ENCODE measurements around the gene PDE6D. TPM values are rescaled to one million over a fixed set of nuclear protein-coding genes. Genes with fewer than 3 reads are reported as not detected.

The PDE6D gene
- total and polyA plus RNA-seq, 2 of the 13 experiments (the other 11 are each of a cell fraction or from before 2014, with no cell fraction given): 14.1 to 23.2 TPM

DNA sequence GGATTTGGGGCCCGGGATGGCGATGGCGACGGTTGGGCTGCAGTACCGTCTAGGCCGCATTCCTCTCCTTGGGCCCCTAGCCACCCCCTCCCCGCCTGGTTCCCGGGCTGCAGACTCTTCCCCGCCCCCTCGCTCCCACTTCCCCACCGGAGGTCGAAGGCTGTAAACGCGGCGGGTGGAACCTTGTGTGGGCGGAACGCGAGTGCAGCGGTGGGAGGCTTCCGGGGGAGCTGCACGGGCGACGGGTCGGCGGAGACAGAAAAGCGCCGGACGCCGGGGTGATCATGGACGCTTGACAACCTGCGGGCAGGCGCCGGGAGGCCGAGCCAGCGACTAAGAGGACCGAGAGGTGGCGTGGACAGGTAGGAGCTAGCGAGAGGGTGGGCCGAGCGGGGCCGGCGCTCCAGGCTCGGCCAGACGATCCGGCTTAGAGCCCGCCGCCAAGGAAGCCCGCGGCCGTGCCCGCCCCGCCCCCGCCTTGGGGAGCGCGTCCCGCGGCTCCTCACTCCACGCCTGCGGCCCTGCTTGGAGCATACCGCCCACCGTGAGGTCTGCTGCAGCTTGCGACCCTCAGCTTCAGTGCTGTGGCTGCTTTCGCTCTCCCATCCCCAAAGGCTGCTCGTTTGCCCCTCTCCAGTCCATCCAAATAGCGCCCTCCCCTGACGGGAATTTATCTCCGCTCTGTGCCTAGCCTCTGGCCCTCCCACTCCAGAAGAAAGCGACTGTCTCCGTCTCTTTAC is 5.3 kb upstream of the PDE6D start, which contains the start of gene COPS7B:
COPS7B (plus strand) TSS at position 269 of the 740 bp plus-strand sequence. CDS start 2,126 bp downstream, outside the sequence.
- under 1% methylated on average over 44 of the region's 69 CpGs for WGBS (ENCODE audit: low lambda C conversion rate)
- in situ Hi-C loops (cut with HindIII; ENCODE audit: extremely low pct_ligation_motif_present, low pct_unique_long_range_greater_than_20kb) (no loop called here), intact Hi-C loops (cut with micrococcal nuclease; ENCODE audit: unreplicated experiment) (loop anchor here (2.0 to 5.0 kb wide), 2 partner anchors 110 to 766 kb away; partner anchors contain the start of genes EIF4E2 and TIGD1)
- Histone ChIP-seq H2AFZ (ENCODE audit: low read length) (peak within 1 kb of the TSS; percentile 73), H3K27ac (ENCODE audit: extremely low read length, insufficient read depth, low read length) (peak within 1 kb of the TSS; percentile 76), H3K36me3 (replicated peaks in 1 of 2; ENCODE audit: control insufficient read depth in 1 of 2, insufficient read depth in 2 of 2, low read length in 2 of 2) (peaks cover 2 to 18% of the 10 kb centered on the region in 2 experiments; a peak in 4 of 5 replicates), H3K9me3 (ENCODE audit: low read length) (no peaks in the 10 kb centered on the region), H3K4me3 (replicated peaks in 1 of 3; ENCODE audit: insufficient read depth in 1 of 3, low read depth in 2 of 3, low read length in 3 of 3) (peak within 1 kb of the TSS; percentile 84 to 96 (median 94)), H3K27me3 (ENCODE audit: control insufficient read depth in 1 of 2, insufficient read depth in 2 of 2, low read length in 2 of 2) (no peaks in the 10 kb centered on the region; a peak in 1 of 5 replicates), H4K20me1 (ENCODE audit: insufficient read depth, low read length) (no peaks in the 10 kb centered on the region), H3K4me1 (ENCODE audit: insufficient read depth, low read length) (peaks cover 68% of the 10 kb centered on the region), H3K79me2 (ENCODE audit: insufficient read depth, low read length) (peaks cover 57% of the 10 kb centered on the region), H3K9ac (ENCODE audit: insufficient read depth, low read depth, low read length) (peak within 1 kb of the TSS; percentile 83), H3K4me2 (ENCODE audit: low read depth, low read length) (peak within 1 kb of the TSS; percentile 91)
- POLR2A ChIA-PET: interaction anchor here (1.0 to 1.7 kb wide), 4 partner anchors 10 to 113 kb away, joined by 3 to 15 read pairs (median 4); partner anchors contain the start of gene PTMA
- peak; percentile 84 for ATAC-seq
- DNase-seq (ENCODE audit: low spot score): peak; percentile 84
- CTCF ChIA-PET (ENCODE audit: low intra/inter-chr PET ratio, low total read pairs): no interaction called here
- no TSS peak for BruUV-seq (replicated peaks)
- FAIRE-seq: peak; percentile 4
- TF ChIP-seq, protein P1, sequence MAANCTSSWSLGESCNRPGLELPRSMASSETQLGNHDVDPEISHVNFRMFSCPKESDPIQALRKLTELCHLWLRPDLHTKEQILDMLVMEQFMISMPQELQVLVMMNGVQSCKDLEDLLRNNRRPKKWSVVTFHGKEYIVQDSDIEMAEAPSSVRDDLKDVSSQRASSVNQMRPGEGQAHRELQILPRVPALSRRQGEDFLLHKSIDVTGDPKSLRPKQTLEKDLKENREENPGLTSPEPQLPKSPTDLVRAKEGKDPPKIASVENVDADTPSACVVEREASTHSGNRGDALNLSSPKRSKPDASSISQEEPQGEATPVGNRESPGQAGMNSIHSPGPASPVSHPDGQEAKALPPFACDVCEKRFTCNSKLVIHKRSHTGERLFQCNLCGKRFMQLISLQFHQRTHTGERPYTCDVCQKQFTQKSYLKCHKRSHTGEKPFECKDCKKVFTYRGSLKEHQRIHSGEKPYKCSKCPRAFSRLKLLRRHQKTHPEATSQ (CRISPR knock-in tag; IDR thresholded peaks at IDR 0.05; ENCODE audit: borderline replicate concordance): peak; percentile 90; the same call in 1 of the 2 replicates
- TF ChIP-seq KLF9 (CRISPR knock-in tag; IDR thresholded peaks at IDR 0.05; ENCODE audit: low read depth): 0 out of 2 replicates have a peak, but pooled peaks have one; percentile 77
- peak; percentile 99 for TF ChIP-seq KDM4B (CRISPR knock-in tag; IDR thresholded peaks at IDR 0.05)
- TF ChIP-seq, protein P2, sequence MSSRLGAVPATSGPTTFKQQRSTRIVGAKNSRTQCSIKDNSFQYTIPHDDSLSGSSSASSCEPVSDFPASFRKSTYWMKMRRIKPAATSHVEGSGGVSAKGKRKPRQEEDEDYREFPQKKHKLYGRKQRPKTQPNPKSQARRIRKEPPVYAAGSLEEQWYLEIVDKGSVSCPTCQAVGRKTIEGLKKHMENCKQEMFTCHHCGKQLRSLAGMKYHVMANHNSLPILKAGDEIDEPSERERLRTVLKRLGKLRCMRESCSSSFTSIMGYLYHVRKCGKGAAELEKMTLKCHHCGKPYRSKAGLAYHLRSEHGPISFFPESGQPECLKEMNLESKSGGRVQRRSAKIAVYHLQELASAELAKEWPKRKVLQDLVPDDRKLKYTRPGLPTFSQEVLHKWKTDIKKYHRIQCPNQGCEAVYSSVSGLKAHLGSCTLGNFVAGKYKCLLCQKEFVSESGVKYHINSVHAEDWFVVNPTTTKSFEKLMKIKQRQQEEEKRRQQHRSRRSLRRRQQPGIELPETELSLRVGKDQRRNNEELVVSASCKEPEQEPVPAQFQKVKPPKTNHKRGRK (CRISPR knock-in tag; IDR thresholded peaks at IDR 0.05): 0 out of 2 replicates have a peak, but pooled peaks have one; percentile 75
- TF ChIP-seq GZF1 (CRISPR knock-in tag; IDR thresholded peaks at IDR 0.05): peak; percentile 82; the same call in 1 of the 2 replicates
- peak; percentile 97 for TF ChIP-seq EED (CRISPR knock-in tag; IDR thresholded peaks at IDR 0.05)
- peak; percentile 100 for TF ChIP-seq ZNF747 (CRISPR knock-in tag; IDR thresholded peaks at IDR 0.05; ENCODE audit: borderline replicate concordance)
- TF ChIP-seq HNF4A (CRISPR knock-in tag; IDR thresholded peaks at IDR 0.05): peak; percentile 65
- TF ChIP-seq RFXANK (CRISPR knock-in tag; IDR thresholded peaks at IDR 0.05): peak; percentile 93; the same call in 1 of the 2 replicates
- no peak for TF ChIP-seq POLR2AphosphoS2 (IDR thresholded peaks at IDR 0.05; ENCODE audit: low read depth, low read length)
- no peak for TF ChIP-seq ZFP36 (IDR thresholded peaks at IDR 0.05; ENCODE audit: borderline replicate concordance, low read depth, low read length, partially characterized antibody)
- TF ChIP-seq, protein P3, sequence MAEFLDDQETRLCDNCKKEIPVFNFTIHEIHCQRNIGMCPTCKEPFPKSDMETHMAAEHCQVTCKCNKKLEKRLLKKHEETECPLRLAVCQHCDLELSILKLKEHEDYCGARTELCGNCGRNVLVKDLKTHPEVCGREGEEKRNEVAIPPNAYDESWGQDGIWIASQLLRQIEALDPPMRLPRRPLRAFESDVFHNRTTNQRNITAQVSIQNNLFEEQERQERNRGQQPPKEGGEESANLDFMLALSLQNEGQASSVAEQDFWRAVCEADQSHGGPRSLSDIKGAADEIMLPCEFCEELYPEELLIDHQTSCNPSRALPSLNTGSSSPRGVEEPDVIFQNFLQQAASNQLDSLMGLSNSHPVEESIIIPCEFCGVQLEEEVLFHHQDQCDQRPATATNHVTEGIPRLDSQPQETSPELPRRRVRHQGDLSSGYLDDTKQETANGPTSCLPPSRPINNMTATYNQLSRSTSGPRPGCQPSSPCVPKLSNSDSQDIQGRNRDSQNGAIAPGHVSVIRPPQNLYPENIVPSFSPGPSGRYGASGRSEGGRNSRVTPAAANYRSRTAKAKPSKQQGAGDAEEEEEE (CRISPR knock-in tag; IDR thresholded peaks at IDR 0.05; ENCODE audit: borderline replicate concordance): peak; percentile 93; the same call in 1 of the 2 replicates
- TF ChIP-seq CAMTA2 (CRISPR knock-in tag; IDR thresholded peaks at IDR 0.05; ENCODE audit: borderline replicate concordance): peak; percentile 86; the same call in 1 of the 2 replicates
- peak; percentile 84; the same call in 1 of the 2 replicates for TF ChIP-seq DR1 (CRISPR knock-in tag; IDR thresholded peaks at IDR 0.05)
- TF ChIP-seq ZZZ3 (CRISPR knock-in tag; IDR thresholded peaks at IDR 0.05; ENCODE audit: borderline replicate concordance): peak; percentile 90
- no peak for TF ChIP-seq KDM1A (CRISPR knock-in tag; IDR thresholded peaks at IDR 0.05)
- TF ChIP-seq, protein P4, sequence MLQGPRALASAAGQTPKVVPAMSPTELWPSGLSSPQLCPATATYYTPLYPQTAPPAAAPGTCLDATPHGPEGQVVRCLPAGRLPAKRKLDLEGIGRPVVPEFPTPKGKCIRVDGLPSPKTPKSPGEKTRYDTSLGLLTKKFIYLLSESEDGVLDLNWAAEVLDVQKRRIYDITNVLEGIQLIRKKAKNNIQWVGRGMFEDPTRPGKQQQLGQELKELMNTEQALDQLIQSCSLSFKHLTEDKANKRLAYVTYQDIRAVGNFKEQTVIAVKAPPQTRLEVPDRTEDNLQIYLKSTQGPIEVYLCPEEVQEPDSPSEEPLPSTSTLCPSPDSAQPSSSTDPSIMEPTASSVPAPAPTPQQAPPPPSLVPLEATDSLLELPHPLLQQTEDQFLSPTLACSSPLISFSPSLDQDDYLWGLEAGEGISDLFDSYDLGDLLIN (CRISPR knock-in tag; IDR thresholded peaks at IDR 0.05; ENCODE audit: borderline replicate concordance): no peak
- TF ChIP-seq ZNF567 (CRISPR knock-in tag; IDR thresholded peaks at IDR 0.05; ENCODE audit: borderline replicate concordance): peak; percentile 88; the same call in 1 of the 2 replicates
